Activated naive CD8-positive, alpha-beta T cell treated with anti-CD3 and anti-CD28 coated beads, Interleukin-2, amount 50 U/mL, for 24 hours (primary cell): ENCODE results near the gene BICC1.

ENCODE experiments used
- ATAC-seq: fragments of 150-1000 bp; cut with Tn5 transposase; one replicate; pipeline ENCODE4 v1.10.0; 2021
- DNase-seq: peaks from one replicate; pipeline ENCODE4 v3.0.0; 2021
- H3K27ac Mint-ChIP-seq: one replicate; pipeline ENCODE4 v1.8.0; 2021; ENCODE audit warnings: mild to moderate bottlenecking, mixed read lengths
- H3K27me3 Mint-ChIP-seq: one replicate; pipeline ENCODE4 v1.8.0; 2021; ENCODE audit warnings: mixed read lengths
- H3K36me3 Mint-ChIP-seq: one replicate; pipeline ENCODE4 v1.8.0; 2021; ENCODE audit warnings: low read depth, mixed read lengths
- H3K4me1 Mint-ChIP-seq: one replicate; pipeline ENCODE4 v1.8.0; 2021; ENCODE audit warnings: mixed read lengths
- H3K4me3 Mint-ChIP-seq: one replicate; pipeline ENCODE4 v1.8.0; 2021; ENCODE audit warnings: mild to moderate bottlenecking, moderate library complexity, mixed read lengths
- H3K9me3 Mint-ChIP-seq: one replicate; pipeline ENCODE4 v1.8.0; 2021; ENCODE audit warnings: mixed read lengths

The BICC1 gene

DNA sequence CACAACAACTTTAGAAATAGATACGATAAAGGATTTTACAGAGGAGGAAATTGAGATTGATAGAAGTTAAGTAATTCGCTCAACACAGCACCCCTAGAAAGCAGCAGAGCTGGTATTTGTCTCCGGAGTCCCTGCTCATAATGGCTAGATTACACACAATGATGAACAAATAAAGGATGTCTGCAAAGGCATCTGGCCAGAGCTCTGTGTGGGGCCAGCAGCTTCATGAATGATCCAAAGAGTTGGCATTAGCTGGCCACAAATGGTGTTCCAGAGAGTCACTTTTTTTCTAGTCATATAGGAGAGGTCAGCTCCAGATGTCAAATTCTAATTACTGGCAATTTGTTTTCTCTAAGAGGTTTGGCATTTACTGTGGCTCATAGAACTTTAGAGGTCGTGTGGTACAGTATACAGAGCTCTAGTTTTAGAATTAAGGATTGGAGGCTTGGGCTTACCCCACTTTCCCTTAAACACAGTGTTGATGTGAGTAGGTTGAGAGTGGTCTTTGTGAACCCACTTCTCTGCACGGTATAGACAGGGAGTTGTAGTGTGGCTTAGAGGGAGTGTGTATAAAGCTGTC is 186.2 kb downstream of the BICC1 start:
- Mint-ChIP-seq H3K4me1 (no peaks in the 10 kb centered on the region), H3K27ac (no peak overlapping the region), H3K4me3 (no peak overlapping the region), H3K27me3 (no peaks in the 10 kb centered on the region), H3K36me3 (no peaks in the 10 kb centered on the region), H3K9me3 (peaks cover 4% of the 10 kb centered on the region)
- DNase-seq (no peak), ATAC-seq (no peak)

DNA sequence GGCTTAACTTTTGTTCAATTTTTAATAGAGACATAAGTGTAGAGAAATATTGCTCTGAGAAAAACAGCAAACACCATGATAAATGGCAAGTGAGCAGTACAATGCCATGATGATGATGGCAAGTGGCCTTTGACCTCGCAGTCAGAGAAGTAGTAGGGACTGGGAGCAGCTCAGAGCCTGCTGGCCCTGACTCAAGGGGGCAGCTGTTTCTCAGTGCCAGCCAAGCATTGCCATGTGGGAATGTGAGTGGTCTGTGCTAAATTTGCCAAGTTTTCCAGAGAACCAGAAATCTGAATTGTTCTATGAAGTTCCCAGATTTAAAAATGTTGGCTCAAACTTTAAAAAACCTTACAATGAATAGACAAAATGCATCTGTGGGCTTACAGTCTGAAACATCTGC is 187.9 kb downstream of the BICC1 start:
- no peaks in the 10 kb centered on the region for H3K9me3 Mint-ChIP-seq
- H3K36me3 Mint-ChIP-seq: no peaks in the 10 kb centered on the region
- no peaks in the 10 kb centered on the region for H3K4me1 Mint-ChIP-seq
- DNase-seq: no peak
- no peak for ATAC-seq
- no peak overlapping the region for H3K4me3 Mint-ChIP-seq
- no peak overlapping the region for H3K27ac Mint-ChIP-seq
- H3K27me3 Mint-ChIP-seq: no peaks in the 10 kb centered on the region

DNA sequence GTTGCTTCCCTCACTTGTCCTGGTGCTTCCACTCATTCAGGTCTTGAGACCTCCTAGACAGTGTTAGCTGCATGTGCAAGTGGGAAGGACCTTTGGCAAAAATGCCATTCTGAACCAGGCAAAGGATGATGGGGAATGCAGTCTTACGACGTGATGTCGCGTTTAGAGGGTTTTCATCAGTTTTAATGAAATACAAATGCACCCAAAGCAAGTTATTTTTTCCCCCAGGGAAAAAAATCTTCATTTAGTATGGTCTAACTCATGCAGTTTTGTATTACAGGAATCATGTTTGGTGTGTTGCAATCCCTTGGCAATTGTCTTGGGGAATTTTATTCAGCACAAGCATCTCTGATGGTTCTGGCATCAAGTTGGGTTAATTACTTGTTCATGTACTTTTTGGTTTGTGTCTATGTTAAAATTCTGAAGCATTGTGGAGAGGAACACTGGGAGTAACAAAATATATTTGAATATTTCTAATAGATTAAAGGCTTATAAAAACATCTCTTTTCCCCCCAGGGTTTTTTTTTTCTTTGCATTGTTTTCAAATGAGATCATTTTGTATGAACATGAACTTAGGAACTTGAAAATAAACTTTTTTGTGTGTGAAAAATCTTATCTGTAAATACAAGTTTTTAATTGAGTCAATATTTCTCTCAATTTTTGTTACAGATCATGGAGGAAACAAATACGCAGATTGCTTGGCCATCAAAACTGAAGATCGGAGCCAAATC is 188.9 kb downstream of the BICC1 start:
- no peak for ATAC-seq
- Mint-ChIP-seq H3K27me3 (no peaks in the 10 kb centered on the region), H3K4me3 (no peak overlapping the region), H3K27ac (no peak overlapping the region), H3K4me1 (no peaks in the 10 kb centered on the region), H3K9me3 (no peaks in the 10 kb centered on the region), H3K36me3 (no peaks in the 10 kb centered on the region)
- no peak for DNase-seq

DNA sequence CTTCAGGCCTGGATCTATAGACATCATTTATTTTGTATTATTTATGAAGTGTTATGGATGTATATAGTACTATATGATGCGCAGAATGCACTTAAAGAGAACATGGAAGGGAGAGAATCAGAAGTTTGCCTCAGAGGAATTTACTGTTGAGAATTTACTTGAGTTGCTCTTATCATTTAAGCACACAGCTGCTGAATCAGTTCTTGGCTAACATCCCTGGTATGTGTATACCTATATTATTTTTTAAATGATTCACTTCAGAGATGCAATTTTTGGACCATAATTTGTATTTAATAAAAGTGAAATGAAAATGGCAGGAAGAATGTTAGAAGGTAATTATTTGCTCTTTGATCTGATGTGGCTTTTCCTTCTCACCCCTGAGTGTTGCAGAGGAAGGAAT is 191.6 kb downstream of the BICC1 start:
- no peak overlapping the region for H3K4me3 Mint-ChIP-seq
- no peak for ATAC-seq
- H3K9me3 Mint-ChIP-seq: no peaks in the 10 kb centered on the region
- H3K27me3 Mint-ChIP-seq: no peaks in the 10 kb centered on the region
- H3K36me3 Mint-ChIP-seq: no peaks in the 10 kb centered on the region
- no peak overlapping the region for H3K27ac Mint-ChIP-seq
- DNase-seq: no peak
- H3K4me1 Mint-ChIP-seq: no peaks in the 10 kb centered on the region

DNA sequence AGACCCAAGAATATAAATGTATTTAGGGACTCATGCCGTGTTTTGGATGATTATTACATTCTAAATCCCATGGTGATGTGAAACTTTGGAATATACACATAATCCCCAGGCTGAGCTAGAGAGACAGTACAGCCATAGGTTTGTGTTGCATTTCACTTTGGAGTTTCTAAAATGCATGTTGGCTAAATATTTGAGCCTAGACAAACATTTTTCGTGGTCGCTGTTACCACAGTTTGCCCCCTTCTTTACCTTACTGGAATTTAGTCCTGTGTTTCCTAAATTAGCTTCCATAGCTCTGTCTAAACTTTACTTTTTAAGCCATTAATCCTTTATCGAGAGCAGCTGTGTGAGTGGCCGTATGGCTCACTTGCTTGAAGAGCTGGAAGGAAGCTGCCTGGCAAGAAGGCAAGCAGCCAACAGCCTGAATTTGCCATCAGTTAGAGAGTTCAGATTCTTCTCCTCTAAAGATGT is 192.0 kb downstream of the BICC1 start:
- DNase-seq (no peak), ATAC-seq (no peak)
- Mint-ChIP-seq H3K4me1 (no peaks in the 10 kb centered on the region), H3K36me3 (no peaks in the 10 kb centered on the region), H3K4me3 (no peak overlapping the region), H3K27me3 (no peaks in the 10 kb centered on the region), H3K9me3 (no peaks in the 10 kb centered on the region), H3K27ac (no peak overlapping the region)

DNA sequence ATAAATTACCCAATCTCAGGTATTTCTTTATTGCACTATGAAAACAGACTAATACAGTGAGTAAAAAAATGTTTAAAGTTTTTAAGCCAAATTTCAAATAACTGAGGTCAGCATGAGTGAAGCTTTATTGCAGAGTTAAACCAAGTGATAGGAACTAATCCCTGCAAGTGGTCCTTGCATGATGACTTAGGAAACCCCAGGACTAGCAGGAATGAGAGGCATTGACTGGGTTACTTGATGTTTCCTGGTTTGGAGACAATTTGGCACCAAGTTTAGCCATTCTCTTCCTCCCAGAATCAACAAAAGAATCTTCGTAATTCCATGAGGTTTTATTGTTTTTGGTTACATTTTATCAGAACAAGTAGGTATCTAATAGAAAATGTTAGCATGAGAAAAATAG is 194.2 kb downstream of the BICC1 start:
- H3K27ac Mint-ChIP-seq: no peak overlapping the region

DNA sequence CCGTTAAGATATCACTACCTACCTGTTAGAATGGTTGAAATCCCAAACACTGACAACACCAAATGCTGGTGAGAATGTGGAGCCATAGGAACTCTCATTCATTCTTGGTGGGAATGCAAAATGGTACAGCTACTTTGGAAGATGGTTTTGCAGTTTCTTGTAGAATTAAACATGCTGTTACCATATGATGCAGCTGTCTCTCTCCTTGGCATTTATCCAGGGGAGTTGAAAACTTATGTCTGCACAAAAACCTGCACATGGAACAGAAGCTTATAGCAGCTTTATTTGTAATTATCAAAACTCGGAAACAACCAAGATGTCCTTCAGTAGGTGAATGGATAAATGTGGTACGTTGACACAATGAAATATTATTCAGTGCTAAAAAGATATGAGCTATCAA is 199.5 kb downstream of the BICC1 start:
- DNase-seq (no peak), ATAC-seq (no peak)
- H3K27ac Mint-ChIP-seq: no peak overlapping the region
- H3K27me3 Mint-ChIP-seq: no peaks in the 10 kb centered on the region
- H3K4me3 Mint-ChIP-seq: no peak overlapping the region
- H3K9me3 Mint-ChIP-seq: no peaks in the 10 kb centered on the region
- no peaks in the 10 kb centered on the region for H3K4me1 Mint-ChIP-seq
- H3K36me3 Mint-ChIP-seq: no peaks in the 10 kb centered on the region

More for the DNA sequence above, 194.2 kb downstream of the BICC1 start:
- H3K36me3 Mint-ChIP-seq: no peaks in the 10 kb centered on the region
- no peaks in the 10 kb centered on the region for H3K27me3 Mint-ChIP-seq
- no peaks in the 10 kb centered on the region for H3K9me3 Mint-ChIP-seq
- ATAC-seq (no peak), DNase-seq (no peak)
- no peak overlapping the region for H3K4me3 Mint-ChIP-seq
- H3K4me1 Mint-ChIP-seq: no peaks in the 10 kb centered on the region

DNA sequence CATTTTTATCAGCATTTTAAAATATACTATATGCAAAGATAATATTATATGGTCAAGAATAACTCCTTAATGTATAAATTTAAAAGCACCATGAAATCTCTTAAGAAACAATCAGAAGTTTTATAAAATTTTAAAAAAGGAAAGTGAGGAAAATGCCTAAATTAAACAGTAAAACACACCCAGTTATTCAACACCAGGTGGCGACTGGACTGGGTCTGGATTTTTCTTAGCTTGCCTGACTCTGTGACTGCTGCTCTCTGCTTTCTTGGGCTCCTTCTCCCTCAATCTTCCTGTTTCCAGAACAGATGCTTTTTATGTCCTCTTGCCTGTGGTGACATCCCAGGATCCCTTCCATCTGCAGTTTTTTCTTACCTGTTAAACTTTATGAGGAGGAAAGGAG is 200.3 kb downstream of the BICC1 start:
- ATAC-seq: no peak
- no peaks in the 10 kb centered on the region for H3K9me3 Mint-ChIP-seq

DNA sequence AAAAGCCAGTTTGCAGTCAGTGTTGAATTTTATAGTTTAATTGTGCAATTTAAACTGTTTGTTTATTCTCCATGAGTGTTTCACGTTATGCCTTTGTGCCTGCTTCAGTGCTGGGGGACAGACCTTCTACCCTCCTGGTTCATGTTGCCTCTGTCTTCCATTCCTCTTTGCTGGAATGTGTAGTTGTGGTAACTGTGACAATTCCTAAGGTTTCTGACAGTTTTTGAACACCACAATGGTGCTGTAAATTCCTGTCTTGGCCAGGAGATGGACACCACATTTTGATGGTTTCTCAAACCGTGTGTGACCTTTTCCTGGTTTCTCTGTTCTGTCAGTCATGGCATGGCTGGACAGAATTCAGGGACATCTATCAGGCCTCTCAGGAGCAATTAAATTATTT is 201.7 kb downstream of the BICC1 start:
- H3K4me1 Mint-ChIP-seq: no peaks in the 10 kb centered on the region
- H3K9me3 Mint-ChIP-seq: no peaks in the 10 kb centered on the region
- no peaks in the 10 kb centered on the region for H3K36me3 Mint-ChIP-seq
- DNase-seq: no peak
- no peaks in the 10 kb centered on the region for H3K27me3 Mint-ChIP-seq
- no peak for ATAC-seq
- H3K27ac Mint-ChIP-seq: no peak overlapping the region
- H3K4me3 Mint-ChIP-seq: no peak overlapping the region

More for the DNA sequence above, 200.3 kb downstream of the BICC1 start:
- DNase-seq: no peak
- H3K4me1 Mint-ChIP-seq: no peaks in the 10 kb centered on the region
- H3K36me3 Mint-ChIP-seq: no peaks in the 10 kb centered on the region
- no peaks in the 10 kb centered on the region for H3K27me3 Mint-ChIP-seq
- H3K27ac Mint-ChIP-seq: no peak overlapping the region
- H3K4me3 Mint-ChIP-seq: no peak overlapping the region

DNA sequence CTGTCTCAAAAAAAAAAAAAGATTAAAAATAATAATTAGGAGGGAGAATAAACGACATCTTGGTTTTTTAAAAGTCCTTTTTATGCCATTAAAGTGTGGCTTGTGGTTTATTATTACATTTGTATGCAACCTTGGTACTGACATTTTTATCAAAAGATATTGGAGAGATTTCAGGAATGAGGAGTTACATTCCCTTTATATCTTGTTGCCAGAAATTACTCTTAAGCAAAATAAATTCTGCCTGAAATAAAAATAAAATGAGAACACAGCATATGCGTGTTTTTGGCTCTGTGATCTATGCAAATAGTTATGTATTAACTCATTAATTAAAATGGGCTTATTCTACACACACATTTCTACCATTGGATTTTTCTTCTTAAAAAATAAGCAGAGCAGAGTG is 202.4 kb downstream of the BICC1 start:
- no peaks in the 10 kb centered on the region for H3K36me3 Mint-ChIP-seq
- DNase-seq (no peak), ATAC-seq (no peak)
- no peaks in the 10 kb centered on the region for H3K4me1 Mint-ChIP-seq
- H3K9me3 Mint-ChIP-seq: no peaks in the 10 kb centered on the region
- H3K4me3 Mint-ChIP-seq: no peak overlapping the region
- no peak overlapping the region for H3K27ac Mint-ChIP-seq
- no peaks in the 10 kb centered on the region for H3K27me3 Mint-ChIP-seq

DNA sequence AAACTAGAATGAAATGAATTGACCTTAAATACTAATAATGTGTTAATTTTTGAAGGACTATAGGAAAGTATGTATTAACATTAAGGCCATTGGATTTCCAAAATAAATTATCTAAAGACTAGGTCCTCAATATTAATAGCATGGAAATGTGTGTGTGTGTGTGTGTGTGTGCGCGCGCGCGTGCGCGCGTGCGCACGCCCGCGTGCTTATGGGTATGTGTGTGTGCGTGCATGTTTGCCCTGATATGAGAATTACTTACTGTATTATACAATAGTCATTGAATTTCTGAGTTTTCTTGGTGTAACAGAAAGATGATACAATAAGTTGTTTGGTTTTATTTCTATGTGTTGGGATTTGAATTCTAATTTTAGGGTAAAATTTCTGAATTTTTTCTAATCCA is 205.9 kb downstream of the BICC1 start:
- Mint-ChIP-seq H3K36me3 (no peaks in the 10 kb centered on the region), H3K27me3 (no peaks in the 10 kb centered on the region), H3K9me3 (no peaks in the 10 kb centered on the region), H3K4me3 (no peak overlapping the region), H3K4me1 (no peaks in the 10 kb centered on the region), H3K27ac (no peak overlapping the region)
- ATAC-seq (no peak), DNase-seq (no peak)

DNA sequence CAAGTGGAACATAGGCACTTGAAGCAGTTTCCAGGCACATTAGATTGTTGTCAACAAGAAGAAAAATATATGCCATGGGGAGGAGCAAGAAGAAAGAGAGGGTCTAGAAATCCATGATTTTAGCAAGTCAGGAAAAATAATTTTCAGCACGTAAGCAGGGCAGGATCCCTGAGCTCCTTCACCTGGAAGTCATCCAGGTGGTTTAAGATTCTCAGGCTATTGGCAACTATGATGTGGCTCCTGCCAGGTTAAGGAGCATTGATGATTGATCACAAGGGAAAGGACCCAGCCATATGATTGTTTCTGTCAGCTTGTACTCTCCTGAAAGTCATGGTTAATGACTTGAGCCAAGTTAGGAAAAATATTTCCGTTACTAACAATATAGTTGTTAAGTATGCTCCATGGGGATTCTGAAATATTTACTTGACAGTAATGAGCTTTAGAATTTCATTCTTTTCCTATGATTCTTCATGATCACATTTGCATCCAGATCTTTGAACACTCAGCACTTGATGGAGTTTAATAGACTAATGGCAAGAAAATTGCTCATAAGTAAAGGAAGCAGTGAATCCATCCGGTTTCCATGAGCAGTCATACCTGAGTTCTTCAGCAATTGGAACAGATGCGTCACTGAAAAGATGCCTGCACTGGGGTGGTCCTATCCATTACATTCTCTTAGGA is 209.1 kb downstream of the BICC1 start:
- Mint-ChIP-seq H3K27ac (no peak overlapping the region), H3K4me1 (no peaks in the 10 kb centered on the region), H3K36me3 (no peaks in the 10 kb centered on the region), H3K4me3 (no peak overlapping the region), H3K27me3 (no peaks in the 10 kb centered on the region), H3K9me3 (no peaks in the 10 kb centered on the region)
- ATAC-seq (no peak), DNase-seq (no peak)

DNA sequence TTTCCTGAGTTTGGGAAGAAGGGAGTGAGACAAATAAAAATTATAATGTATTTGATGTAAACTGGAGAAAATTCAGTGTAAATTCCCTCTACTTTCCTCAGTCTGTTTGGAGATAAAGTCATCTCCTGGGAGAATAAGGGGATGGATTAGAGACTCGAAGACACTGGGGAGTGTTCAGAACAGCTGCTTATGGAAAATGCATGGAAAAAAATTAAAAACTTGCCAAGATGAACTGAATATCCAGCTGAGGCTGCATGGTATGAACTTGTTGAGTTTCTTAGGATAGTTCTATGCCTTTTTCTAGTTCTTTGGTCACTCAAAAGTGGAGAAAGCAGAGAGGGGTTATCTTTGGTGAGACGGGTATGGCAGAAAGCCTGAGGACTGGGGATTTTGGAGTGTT is 210.5 kb downstream of the BICC1 start:
- no peaks in the 10 kb centered on the region for H3K9me3 Mint-ChIP-seq
- no peak for DNase-seq
- no peaks in the 10 kb centered on the region for H3K4me1 Mint-ChIP-seq
- H3K36me3 Mint-ChIP-seq: no peaks in the 10 kb centered on the region
- no peak for ATAC-seq
- H3K27ac Mint-ChIP-seq: no peak overlapping the region
- H3K27me3 Mint-ChIP-seq: no peaks in the 10 kb centered on the region
- H3K4me3 Mint-ChIP-seq: no peak overlapping the region

DNA sequence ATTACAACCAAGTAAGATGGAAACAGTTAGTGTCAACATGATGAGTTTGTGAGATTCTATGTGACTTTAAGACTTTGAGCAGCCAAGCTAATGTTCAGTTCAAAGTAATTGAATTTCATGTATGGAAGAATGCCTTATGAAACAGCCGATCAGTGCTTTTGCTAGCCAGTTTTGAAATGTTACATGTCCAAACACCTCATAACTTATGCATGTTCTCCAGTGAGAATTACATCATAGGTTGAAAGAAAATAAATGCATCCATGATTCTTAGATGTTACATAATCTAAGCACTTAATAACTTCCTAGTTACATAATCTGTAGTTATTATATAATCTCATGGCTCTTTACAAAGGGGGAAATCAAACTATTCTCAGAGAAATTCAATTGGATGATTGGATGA is 211.3 kb downstream of the BICC1 start:
- Mint-ChIP-seq H3K4me1 (no peaks in the 10 kb centered on the region), H3K4me3 (no peak overlapping the region), H3K27me3 (no peaks in the 10 kb centered on the region), H3K36me3 (no peaks in the 10 kb centered on the region), H3K9me3 (no peaks in the 10 kb centered on the region), H3K27ac (no peak overlapping the region)
- DNase-seq (no peak), ATAC-seq (no peak)

DNA sequence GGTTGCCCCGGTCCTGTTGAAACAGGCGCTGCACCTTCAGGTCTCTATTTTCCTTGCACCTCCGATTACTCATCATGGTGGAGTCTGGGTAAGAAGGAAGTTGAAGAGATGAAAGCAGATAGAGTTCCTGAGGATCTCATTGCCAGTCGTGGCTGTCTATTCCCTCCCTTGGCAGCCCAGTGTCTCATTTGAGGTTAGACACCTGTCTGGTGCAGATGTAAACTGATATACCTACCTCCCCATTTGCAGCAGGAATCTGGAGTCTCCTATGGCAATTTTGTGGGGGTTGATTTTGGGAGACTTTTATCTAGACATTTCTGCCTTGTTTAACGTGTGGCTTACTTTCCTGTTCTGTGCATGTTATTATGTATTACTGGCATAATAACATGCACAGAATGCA is 212.1 kb downstream of the BICC1 start:
- Mint-ChIP-seq H3K4me3 (no peak overlapping the region), H3K27ac (no peak overlapping the region), H3K27me3 (no peaks in the 10 kb centered on the region), H3K9me3 (no peaks in the 10 kb centered on the region), H3K36me3 (no peaks in the 10 kb centered on the region), H3K4me1 (no peaks in the 10 kb centered on the region)
- ATAC-seq: no peak
- DNase-seq: no peak
